Measurements from ENCODE around the gene MS4A4E. TPM values are rescaled to one million over a fixed set of nuclear protein-coding genes. Genes with fewer than 3 reads are reported as not detected.

The MS4A4E gene
- total RNA-seq, 1 donor from 2014 or later = not detected

DNA sequence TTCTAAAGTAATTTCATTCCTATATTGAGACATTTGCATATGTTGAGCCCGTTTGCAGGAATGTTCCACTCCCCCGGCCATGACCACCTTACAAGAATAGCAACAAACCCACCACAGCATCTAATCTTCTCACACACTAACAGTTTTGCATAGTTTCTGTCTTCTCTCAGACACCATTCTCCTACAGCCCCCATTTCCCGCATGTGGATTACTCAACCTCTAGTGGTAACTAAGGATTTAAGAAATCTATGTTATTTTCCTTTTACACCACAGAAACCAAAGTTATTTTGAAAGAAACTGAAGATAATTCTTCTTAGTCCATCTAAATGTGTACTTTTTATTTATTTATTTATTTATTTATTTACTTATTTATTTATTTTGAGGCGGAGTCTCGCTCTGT, 2.3 kb downstream of the MS4A4E start:
- H3K9me3 Mint-ChIP-seq = no peaks in the 10 kb centered on the region
- Histone ChIP-seq H3K9me3 (ENCODE audit: low read depth) (no peaks in the 10 kb centered on the region), H3K79me2 (ENCODE audit: low read depth) (no peaks in the 10 kb centered on the region), H3K4me1 (no peaks in the 10 kb centered on the region), H3K27ac (no peak overlapping the region), H3K4me2 (no peak overlapping the region), H3K9ac (no peak overlapping the region), H3K4me3 (no peak overlapping the region), H3F3A (ENCODE audit: low read depth) (no peaks in the 10 kb centered on the region), H4K20me1 (ENCODE audit: low read depth) (no peaks in the 10 kb centered on the region), H3K36me3 (no peaks in the 10 kb centered on the region), H3K27me3 (no peaks in the 10 kb centered on the region), H2AFZ (replicated peaks) (no peak overlapping the region)
- no peaks in the 10 kb centered on the region for H3K27me3 Mint-ChIP-seq (ENCODE audit: insufficient read depth, low read depth)
- no peak overlapping the region for H3K4me3 Mint-ChIP-seq
- H3K36me3 Mint-ChIP-seq = no peaks in the 10 kb centered on the region
- TF ChIP-seq EZH2phosphoT487 (IDR thresholded peaks at IDR 0.05) = no peak
- no peak for TF ChIP-seq EZH2 (IDR thresholded peaks at IDR 0.05)
- no peak for TF ChIP-seq CTCF (IDR thresholded peaks at IDR 0.05)
- no peak for DNase-seq (ENCODE audit: low spot score)
- no peak overlapping the region for H3K27ac Mint-ChIP-seq
- no peaks in the 10 kb centered on the region for H3K4me1 Mint-ChIP-seq

GRCh38 chr11:60235321-60235720, 7.6 kb downstream of the MS4A4E start:
- no peaks in the 10 kb centered on the region for H3K9me3 ChIP-seq (ENCODE audit: low read depth)
- Mint-ChIP-seq H3K4me3 (no peak overlapping the region), H3K36me3 (no peaks in the 10 kb centered on the region), H3K27me3 (ENCODE audit: insufficient read depth, low read depth) (no peaks in the 10 kb centered on the region), H3K4me1 (peaks cover 3% of the 10 kb centered on the region), H3K27ac (no peak overlapping the region), H3K9me3 (no peaks in the 10 kb centered on the region)
- no peaks in the 10 kb centered on the region for H3K27me3 ChIP-seq
- no peaks in the 10 kb centered on the region for H4K20me1 ChIP-seq (ENCODE audit: low read depth)
- H2AFZ ChIP-seq (replicated peaks) = no peak overlapping the region
- DNase-seq (ENCODE audit: low spot score) = no peak
- TF ChIP-seq EZH2phosphoT487 (IDR thresholded peaks at IDR 0.05) (no peak), EZH2 (IDR thresholded peaks at IDR 0.05) (no peak), CTCF (IDR thresholded peaks at IDR 0.05) (no peak)
- no peaks in the 10 kb centered on the region for H3K4me1 ChIP-seq
- H3K4me3 ChIP-seq = no peak overlapping the region
- H3K79me2 ChIP-seq (ENCODE audit: low read depth) = no peaks in the 10 kb centered on the region
- H3F3A ChIP-seq (ENCODE audit: low read depth) = no peaks in the 10 kb centered on the region
- no peak overlapping the region for H3K27ac ChIP-seq
- H3K9ac ChIP-seq = no peak overlapping the region
- H3K4me2 ChIP-seq = no peak overlapping the region
- H3K36me3 ChIP-seq = no peaks in the 10 kb centered on the region

GRCh38 chr11:60230681-60231080, 12.3 kb downstream of the MS4A4E start:
- Mint-ChIP-seq H3K4me3 (no peak overlapping the region), H3K27ac (no peak overlapping the region), H3K27me3 (ENCODE audit: insufficient read depth, low read depth) (no peaks in the 10 kb centered on the region), H3K9me3 (no peaks in the 10 kb centered on the region), H3K36me3 (no peaks in the 10 kb centered on the region), H3K4me1 (peaks cover 8% of the 10 kb centered on the region)
- Histone ChIP-seq H3K9me3 (ENCODE audit: low read depth) (no peaks in the 10 kb centered on the region), H3K9ac (no peak overlapping the region), H4K20me1 (ENCODE audit: low read depth) (no peaks in the 10 kb centered on the region), H3F3A (ENCODE audit: low read depth) (no peaks in the 10 kb centered on the region), H3K4me2 (no peak overlapping the region), H3K4me3 (no peak overlapping the region), H3K79me2 (ENCODE audit: low read depth) (no peaks in the 10 kb centered on the region), H3K27ac (no peak overlapping the region), H3K27me3 (no peaks in the 10 kb centered on the region), H3K4me1 (no peaks in the 10 kb centered on the region), H2AFZ (replicated peaks) (no peak overlapping the region), H3K36me3 (no peaks in the 10 kb centered on the region)
- no peak for DNase-seq (ENCODE audit: low spot score)
- TF ChIP-seq EZH2phosphoT487 (IDR thresholded peaks at IDR 0.05) (no peak), CTCF (IDR thresholded peaks at IDR 0.05) (no peak), EZH2 (IDR thresholded peaks at IDR 0.05) (no peak)
